HCT116 (cell line): ENCODE data around the gene FUOM.

Source experiments
- ATF3 ChIP-seq: IDR thresholded peaks from 2 replicates; pipeline ENCODE4 v1.6.1; 2012
- CTCF ChIP-seq, 3 experiments: fragments of 200-600 bp in 1 of 3; sonication (generic) in 1 of 3; IDR thresholded peaks in 2 of 3; conservative IDR thresholded peaks in 1 of 3; 2 replicates each; pipeline ENCODE4 v1.5.1; 2012 to 2017; ENCODE audit warnings: low read depth in 2 of 3, low read length in 2 of 3, antibody characterized with exemption in 1 of 3, borderline replicate concordance in 1 of 3, control low read depth in 1 of 3, mild to moderate bottlenecking in 1 of 3, mixed read lengths in 1 of 3, mixed run types in 1 of 3, moderate library complexity in 1 of 3; ENCODE audit not compliant: insufficient read depth in 1 of 3
- EGR1 ChIP-seq: IDR thresholded peaks from 2 replicates; pipeline ENCODE4 v1.6.1; 2012; ENCODE audit warnings: low read depth
- ELF1 ChIP-seq: IDR thresholded peaks from 2 replicates; pipeline ENCODE4 v1.6.1; 2012; ENCODE audit warnings: low read depth, borderline replicate concordance
- EZH2 ChIP-seq: fragments of 200-600 bp; sonication (generic); IDR thresholded peaks from 2 replicates; pipeline ENCODE4 v1.6.1; 2017; ENCODE audit warnings: antibody characterized with exemption, mixed run types
- JUND ChIP-seq: IDR thresholded peaks from 2 replicates; pipeline ENCODE4 v1.6.1; 2012
- MAX ChIP-seq: IDR thresholded peaks from 2 replicates; pipeline ENCODE4 v1.6.1; 2012
- POLR2A ChIP-seq: IDR thresholded peaks from 2 replicates; pipeline ENCODE4 v1.7.0; 2011; ENCODE audit warnings: borderline replicate concordance; ENCODE audit not compliant: insufficient read depth, insufficient read length; ENCODE audit errors: extremely low read depth
- RAD21 ChIP-seq: IDR thresholded peaks from 2 replicates; pipeline ENCODE4 v1.6.1; 2012; ENCODE audit warnings: low read depth, mild to moderate bottlenecking
- REST ChIP-seq: IDR thresholded peaks from 2 replicates; pipeline ENCODE4 v1.6.1; 2012; ENCODE audit warnings: low read depth
- SRF ChIP-seq: IDR thresholded peaks from 2 replicates; pipeline ENCODE4 v1.6.1; 2012; ENCODE audit warnings: low read depth
- YY1 ChIP-seq: IDR thresholded peaks from 2 replicates; pipeline ENCODE4 v1.6.1; 2011; ENCODE audit warnings: low read length, low read depth, moderate library complexity, mild to moderate bottlenecking; ENCODE audit not compliant: insufficient replicate concordance; ENCODE audit errors: extremely low read depth
- ZFX ChIP-seq: fragments of 450-650 bp; IDR thresholded peaks from 2 replicates; pipeline ENCODE4 v1.6.1; 2017

DNA sequence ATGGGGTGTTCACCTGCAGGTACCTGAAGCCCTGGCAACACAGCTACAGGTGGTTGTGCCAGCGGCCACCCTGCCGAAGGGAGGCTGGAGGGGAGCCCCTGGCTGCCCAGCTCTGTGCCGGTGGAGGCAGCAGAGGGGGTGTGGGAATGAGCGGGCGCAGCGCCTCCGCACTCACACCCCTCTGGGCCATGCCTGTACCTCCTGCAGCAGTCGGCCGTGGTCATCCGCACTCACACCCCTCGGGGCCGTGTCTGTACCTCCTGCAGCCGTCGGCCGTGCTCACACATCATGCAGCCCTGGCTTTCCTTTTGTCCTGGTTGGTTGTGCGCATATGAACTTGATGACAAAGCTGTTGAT, 47.4 kb downstream of the FUOM start:
- no peak for TF ChIP-seq CTCF (IDR thresholded peaks at IDR 0.05 in 2 of 3, conservative IDR thresholded peaks at IDR 0.05 in 1 of 3; ENCODE audit: borderline replicate concordance in 1 of 3, insufficient read depth in 1 of 3, low read depth in 2 of 3, low read length in 2 of 3)
- TF ChIP-seq POLR2A = no peak
- TF ChIP-seq ELF1 = no peak
- TF ChIP-seq EGR1 = no peak
- no peak for TF ChIP-seq EZH2
- TF ChIP-seq RAD21 = no peak
- TF ChIP-seq ZFX = no peak
- no peak for TF ChIP-seq MAX
- no peak for TF ChIP-seq JUND
- no peak for TF ChIP-seq SRF
- TF ChIP-seq REST = no peak
- TF ChIP-seq ATF3 = no peak
- no peak for TF ChIP-seq YY1
